Endothelial cell of umbilical vein (primary cell): Measurements from ENCODE around the gene PKDREJ.

Source experiments
- CTCF ChIP-seq, 2 donors: IDR thresholded peaks; 1 replicate in 1 of 2; 2 replicates in 1 of 2; pipeline ENCODE4 v1.5.1; 2011; ENCODE audit warnings: low read length in 2 of 2, mild to moderate bottlenecking in 2 of 2, moderate library complexity in 2 of 2, control low read depth in 1 of 2, inconsistent platforms in 1 of 2, low read depth in 1 of 2; ENCODE audit not compliant: insufficient read depth in 1 of 2; ENCODE audit errors: extremely low read depth in 1 of 2
- EZH2 ChIP-seq: IDR thresholded peaks from 2 replicates; pipeline ENCODE4 v1.6.1; 2012; ENCODE audit warnings: borderline replicate concordance, low read depth, mild to moderate bottlenecking, moderate library complexity, low read length, inconsistent platforms; ENCODE audit not compliant: severe bottlenecking
- FOS ChIP-seq: IDR thresholded peaks from 2 replicates; pipeline ENCODE4 v1.6.1; 2011; ENCODE audit warnings: mild to moderate bottlenecking, low read length, moderate library complexity, borderline replicate concordance; ENCODE audit not compliant: insufficient read depth
- GATA2 ChIP-seq: IDR thresholded peaks from 2 replicates; pipeline ENCODE4 v1.7.0; 2011; ENCODE audit warnings: low read depth, mild to moderate bottlenecking, moderate library complexity, mixed read lengths, low read length; ENCODE audit not compliant: insufficient read length, insufficient read depth
- JUN ChIP-seq: IDR thresholded peaks from 2 replicates; pipeline ENCODE4 v1.6.1; 2011; ENCODE audit warnings: borderline replicate concordance, low read depth; ENCODE audit not compliant: insufficient read length, insufficient read depth
- MAX ChIP-seq: IDR thresholded peaks from 2 replicates; pipeline ENCODE4 v1.6.1; 2011; ENCODE audit not compliant: insufficient read depth, insufficient read length
- MYC ChIP-seq: IDR thresholded peaks from one replicate; pipeline ENCODE4 v1.6.1; 2011; ENCODE audit warnings: mild to moderate bottlenecking, low read depth, low read length
- POLR2A ChIP-seq: IDR thresholded peaks from 2 replicates; pipeline ENCODE4 v1.6.1; 2012; ENCODE audit warnings: low read depth, mild to moderate bottlenecking, control low read depth, low read length
- POLR2AphosphoS5 ChIP-seq: IDR thresholded peaks from 2 replicates; pipeline ENCODE4 v1.6.1; 2012; ENCODE audit warnings: low read depth, mild to moderate bottlenecking, control low read depth, low read length, moderate library complexity; ENCODE audit not compliant: insufficient read depth

GRCh38 chr22:46260038-46260437 lies 3.1 kb downstream of the PKDREJ start:
- no peak for TF ChIP-seq POLR2A
- no peak for TF ChIP-seq CTCF (IDR thresholded peaks at IDR 0.05; ENCODE audit: extremely low read depth in 1 of 2, insufficient read depth in 1 of 2, low read depth in 1 of 2, low read length in 2 of 2)
- TF ChIP-seq POLR2AphosphoS5: no peak
- TF ChIP-seq EZH2: no peak
- no peak for TF ChIP-seq MYC
- no peak for TF ChIP-seq JUN
- no peak for TF ChIP-seq FOS
- TF ChIP-seq MAX: no peak
- TF ChIP-seq GATA2: no peak
